B cell (primary cell): Measurements from ENCODE around the gene C1QA.

Experiments
- CTCF ChIP-seq: fragments of 200-600 bp; IDR thresholded peaks from one replicate; pipeline ENCODE4 v1.8.0; 2022; ENCODE audit warnings: antibody characterized with exemption, mild to moderate bottlenecking
- EZH2 ChIP-seq: IDR thresholded peaks from 2 replicates; pipeline ENCODE4 v1.6.1; 2012; ENCODE audit warnings: borderline replicate concordance, low read depth, mild to moderate bottlenecking, moderate library complexity, low read length; ENCODE audit not compliant: insufficient read depth, poor library complexity, severe bottlenecking

- TF ChIP-seq CTCF (no peak), EZH2 (no peak)
These were observed 13.8 kb downstream of the C1QA start for GRCh38 chr1:22650089-22650693.
